Amniotic stem cell (primary cell): ENCODE results near the gene PPP1R1A.

Experiments used
- DNase-seq: peaks from one replicate; lab custom pipeline; 2025; lab: John Stamatoyannopoulos, UW

PPP1R1A gene

GRCh38 chr12:54603173-54603814 is 14.8 kb upstream of the PPP1R1A start:
- DNase-seq, result peak; percentile 41

- no peak for DNase-seq
These were observed 14.2 kb upstream of the PPP1R1A start for GRCh38 chr12:54602661-54603060.

- DNase-seq, result no peak
These were observed 13.4 kb upstream of the PPP1R1A start for GRCh38 chr12:54601841-54602240.

GRCh38 chr12:54598970-54599369 is 10.5 kb upstream of the PPP1R1A start:
- DNase-seq, result no peak

GRCh38 chr12:54596526-54596946 is 8.1 kb upstream of the PPP1R1A start:
- peak; percentile 32 for DNase-seq

- DNase-seq, result no peak
These were observed 7.0 kb upstream of the PPP1R1A start for GRCh38 chr12:54595471-54595870.

GRCh38 chr12:54593725-54594124 is 5.3 kb upstream of the PPP1R1A start:
- DNase-seq, result no peak

- DNase-seq, result no peak
These were observed 4.7 kb upstream of the PPP1R1A start for GRCh38 chr12:54593135-54593534.

GRCh38 chr12:54592316-54592715 is 3.9 kb upstream of the PPP1R1A start:
- DNase-seq, result no peak

GRCh38 chr12:54590978-54591591 is 2.6 kb upstream of the PPP1R1A start:
- DNase-seq, result no peak

- no peak for DNase-seq
These were observed 1.5 kb upstream of the PPP1R1A start for GRCh38 chr12:54589964-54590363.

GRCh38 chr12:54588890-54589267 is 420 bp upstream of the PPP1R1A start:
- no peak for DNase-seq

GRCh38 chr12:54587315-54587873 is 1.1 kb downstream of the PPP1R1A start:
- DNase-seq, result no peak

GRCh38 chr12:54586620-54587019 is 1.8 kb downstream of the PPP1R1A start:
- DNase-seq, result no peak

GRCh38 chr12:54585243-54585642 is 3.2 kb downstream of the PPP1R1A start:
- no peak for DNase-seq

- no peak for DNase-seq
These were observed 4.3 kb downstream of the PPP1R1A start for GRCh38 chr12:54584128-54584527.

- DNase-seq, result no peak
These were observed 4.7 kb downstream of the PPP1R1A start for GRCh38 chr12:54583726-54584125.

GRCh38 chr12:54581412-54581811 is 7.0 kb downstream of the PPP1R1A start:
- no peak for DNase-seq

GRCh38 chr12:54579696-54580333 is 8.6 kb downstream of the PPP1R1A start:
- peak; percentile 8 for DNase-seq

GRCh38 chr12:54579258-54579657 is 9.2 kb downstream of the PPP1R1A start:
- DNase-seq, result no peak

- DNase-seq, result no peak
These were observed 9.7 kb downstream of the PPP1R1A start for GRCh38 chr12:54578778-54579177.

GRCh38 chr12:54572881-54573280 is 15.6 kb downstream of the PPP1R1A start:
- DNase-seq, result no peak
